KMS-11 (cell line): ENCODE results near the gene PHACTR3.

Source experiments
- H2AFZ ChIP-seq: fragments of 200-600 bp; sonication (generic); 2 replicates; pipeline ENCODE4 v1.6.1; 2016; ENCODE audit warnings: antibody characterized with exemption, mixed run types, low read depth
- H3K27ac ChIP-seq: fragments of 200-600 bp; sonication (generic); 2 replicates; pipeline ENCODE4 v1.6.1; 2016; ENCODE audit warnings: mild to moderate bottlenecking, mixed run types
- H3K27me3 ChIP-seq: fragments of 200-600 bp; sonication (generic); 2 replicates; pipeline ENCODE4 v1.6.1; 2017; ENCODE audit warnings: mild to moderate bottlenecking, low read depth, mixed run types, moderate library complexity; ENCODE audit not compliant: insufficient read depth
- H3K36me3 ChIP-seq: fragments of 200-600 bp; sonication (generic); 2 replicates; pipeline ENCODE4 v1.6.1; 2017; ENCODE audit warnings: mild to moderate bottlenecking, mixed run types; ENCODE audit not compliant: insufficient read depth
- H3K4me1 ChIP-seq: fragments of 200-600 bp; sonication (generic); 2 replicates; pipeline ENCODE4 v1.6.1; 2016; ENCODE audit warnings: mild to moderate bottlenecking, low read depth, mixed run types; ENCODE audit not compliant: poor library complexity, severe bottlenecking
- H3K4me2 ChIP-seq: fragments of 200-600 bp; sonication (generic); 2 replicates; pipeline ENCODE4 v1.7.0; 2016; ENCODE audit warnings: mild to moderate bottlenecking, mixed run types
- H3K4me3 ChIP-seq: fragments of 200-600 bp; sonication (generic); IDR thresholded peaks from 2 replicates; pipeline ENCODE4 v1.6.1; 2017; ENCODE audit warnings: low read depth, low read length, mixed read lengths; ENCODE audit not compliant: insufficient read depth
- H3K79me2 ChIP-seq: fragments of 200-600 bp; sonication (generic); 2 replicates; pipeline ENCODE4 v1.6.1; 2016; ENCODE audit warnings: low read depth, mixed run types; ENCODE audit not compliant: insufficient read depth
- H3K9ac ChIP-seq: fragments of 200-600 bp; sonication (generic); 2 replicates; pipeline ENCODE4 v1.6.1; 2016; ENCODE audit warnings: mild to moderate bottlenecking, mixed run types
- H4K20me1 ChIP-seq: fragments of 200-600 bp; sonication (generic); 2 replicates; pipeline ENCODE4 v1.6.1; 2016; ENCODE audit warnings: mild to moderate bottlenecking, mixed run types; ENCODE audit not compliant: insufficient read depth
- CTCF ChIP-seq: fragments of 200-600 bp; sonication (generic); conservative IDR thresholded peaks from 2 replicates; pipeline ENCODE4 v1.6.1; 2017; ENCODE audit warnings: low read depth, mild to moderate bottlenecking, antibody characterized with exemption, low read length, moderate library complexity, mixed read lengths

The PHACTR3 gene

DNA sequence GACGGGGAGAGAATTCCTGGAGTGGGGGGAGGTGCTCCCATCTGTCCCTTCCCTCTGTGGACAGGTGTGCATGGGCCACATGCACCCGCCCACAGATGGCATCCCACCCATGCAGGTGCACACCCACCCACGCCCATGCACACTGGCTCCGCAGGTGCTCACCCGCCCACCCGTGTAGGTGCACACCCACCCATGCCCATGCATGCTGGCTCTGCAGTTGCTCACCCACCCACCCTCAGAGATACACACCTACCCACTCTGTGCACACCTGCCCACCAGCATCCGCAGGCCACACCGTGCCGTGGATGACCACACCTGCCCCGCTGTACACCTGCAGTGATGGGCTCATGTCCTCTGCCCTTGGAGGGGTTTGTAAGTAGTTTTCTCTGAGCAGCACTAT, 132.0 kb downstream of the PHACTR3 start:
- H3K36me3 ChIP-seq: no peaks in the 10 kb centered on the region
- no peaks in the 10 kb centered on the region for H3K4me1 ChIP-seq
- no peaks in the 10 kb centered on the region for H3K79me2 ChIP-seq
- H3K9ac ChIP-seq: no peak overlapping the region
- H4K20me1 ChIP-seq: no peaks in the 10 kb centered on the region
- no peaks in the 10 kb centered on the region for H3K27me3 ChIP-seq
- no peak for TF ChIP-seq CTCF
- no peak overlapping the region for H2AFZ ChIP-seq
- no peak overlapping the region for H3K4me2 ChIP-seq
- H3K4me3 ChIP-seq: no peak overlapping the region
- H3K27ac ChIP-seq: no peak overlapping the region

- no peak overlapping the region for H3K27ac ChIP-seq
- H3K36me3 ChIP-seq: no peaks in the 10 kb centered on the region
- no peak overlapping the region for H3K9ac ChIP-seq
- no peak for TF ChIP-seq CTCF
- no peak overlapping the region for H3K4me3 ChIP-seq
- H3K4me2 ChIP-seq: no peak overlapping the region
- H3K4me1 ChIP-seq: no peaks in the 10 kb centered on the region
- H3K27me3 ChIP-seq: no peaks in the 10 kb centered on the region
- H4K20me1 ChIP-seq: no peaks in the 10 kb centered on the region
- no peaks in the 10 kb centered on the region for H3K79me2 ChIP-seq
- no peak overlapping the region for H2AFZ ChIP-seq
Measured at GRCh38 chr20:59737073-59737666, 132.8 kb downstream of the PHACTR3 start.

DNA sequence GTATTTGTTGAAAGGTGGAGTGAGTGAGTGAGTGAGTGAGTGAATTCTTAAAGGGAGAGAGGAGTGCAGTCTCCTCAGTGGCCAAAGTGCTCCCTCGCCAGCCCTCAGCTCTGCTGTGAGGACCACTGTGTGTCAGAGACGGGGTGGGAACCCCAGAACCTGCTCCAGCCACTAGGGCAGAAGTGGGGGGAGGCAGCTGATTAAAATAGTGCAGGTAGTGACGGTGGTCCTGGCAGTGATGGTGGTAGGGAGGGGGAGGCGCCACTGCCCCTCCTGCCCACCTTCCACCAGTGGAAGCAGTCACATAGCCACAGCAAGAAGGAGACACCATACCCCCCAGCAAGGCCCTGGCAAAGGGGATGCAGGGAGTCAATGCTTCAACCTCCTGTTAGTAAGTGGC, 133.5 kb downstream of the PHACTR3 start:
- H3K27me3 ChIP-seq: no peaks in the 10 kb centered on the region
- no peaks in the 10 kb centered on the region for H3K36me3 ChIP-seq
- no peak overlapping the region for H3K9ac ChIP-seq
- no peak overlapping the region for H3K27ac ChIP-seq
- H3K4me1 ChIP-seq: no peaks in the 10 kb centered on the region
- no peak for TF ChIP-seq CTCF
- no peak overlapping the region for H3K4me3 ChIP-seq
- no peaks in the 10 kb centered on the region for H4K20me1 ChIP-seq
- H2AFZ ChIP-seq: no peak overlapping the region
- no peaks in the 10 kb centered on the region for H3K79me2 ChIP-seq
- H3K4me2 ChIP-seq: no peak overlapping the region

DNA sequence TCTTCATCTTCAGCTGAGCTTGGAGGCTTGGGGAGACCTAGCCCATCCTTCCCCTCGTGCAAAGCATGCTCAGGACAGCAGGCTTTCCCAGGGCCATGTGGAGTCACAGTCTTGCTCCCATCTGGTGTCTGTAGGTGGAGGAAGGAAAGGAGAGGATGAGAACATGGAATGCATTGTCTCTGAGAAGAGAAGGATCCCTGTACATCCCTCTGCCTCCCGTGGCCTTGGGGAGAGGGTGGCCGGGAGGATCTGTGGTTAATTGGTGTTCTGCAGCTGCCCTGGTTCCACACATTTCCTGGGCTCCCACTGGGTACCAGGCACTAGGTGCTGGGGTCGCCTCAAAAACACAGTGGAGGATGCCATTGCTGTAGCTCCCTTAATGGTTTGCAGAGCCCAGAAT, 134.5 kb downstream of the PHACTR3 start:
- H3K79me2 ChIP-seq: no peaks in the 10 kb centered on the region
- no peaks in the 10 kb centered on the region for H4K20me1 ChIP-seq
- no peaks in the 10 kb centered on the region for H3K4me1 ChIP-seq
- no peak overlapping the region for H3K9ac ChIP-seq
- no peak for TF ChIP-seq CTCF
- H2AFZ ChIP-seq: no peak overlapping the region
- H3K4me2 ChIP-seq: no peak overlapping the region
- H3K27ac ChIP-seq: no peak overlapping the region
- no peaks in the 10 kb centered on the region for H3K27me3 ChIP-seq
- H3K36me3 ChIP-seq: no peaks in the 10 kb centered on the region
- H3K4me3 ChIP-seq: no peak overlapping the region
